ENCODE results near the gene ATP6V1G3.

DNA sequence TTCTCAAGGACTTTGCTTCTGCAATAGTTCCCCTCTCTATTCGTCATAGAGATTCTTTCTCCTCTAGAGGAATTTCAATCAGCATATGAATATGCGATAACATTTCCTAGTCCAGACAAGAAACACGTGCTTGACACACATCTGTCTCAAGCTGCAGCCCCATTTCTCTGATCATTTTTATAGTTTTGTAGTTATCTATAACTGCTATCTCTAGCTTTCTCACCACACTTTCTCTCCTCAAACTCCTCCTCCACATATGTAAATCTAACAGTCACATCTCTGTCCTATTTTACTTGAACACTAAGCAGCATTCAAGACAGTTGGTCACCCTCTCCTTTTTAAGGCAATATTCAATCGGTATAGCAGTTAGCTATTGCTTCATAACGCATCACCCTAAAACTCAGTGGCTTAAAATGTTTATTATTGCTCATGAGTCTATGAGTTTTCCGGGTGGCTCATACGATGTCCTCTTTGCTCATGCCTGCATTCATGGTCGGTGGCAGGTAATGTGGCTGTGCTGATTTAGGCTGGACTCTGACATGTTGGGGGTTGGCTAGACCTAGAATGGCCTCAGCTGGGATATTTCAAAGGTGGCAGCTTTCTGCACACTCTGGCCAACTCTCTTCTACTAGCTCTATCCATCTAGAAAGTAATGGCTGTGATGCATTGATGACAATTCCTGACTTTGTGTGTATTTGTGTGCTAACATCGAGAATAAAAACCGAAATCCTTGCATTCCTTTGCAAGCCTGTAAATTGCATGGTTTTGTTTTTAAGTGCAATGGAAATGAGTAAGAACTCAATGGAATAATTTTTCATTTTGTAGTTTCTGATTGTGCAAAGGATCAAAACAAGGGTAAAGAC, 20.6 kb downstream of the ATP6V1G3 start:
- TF ChIP-seq, protein P1, sequence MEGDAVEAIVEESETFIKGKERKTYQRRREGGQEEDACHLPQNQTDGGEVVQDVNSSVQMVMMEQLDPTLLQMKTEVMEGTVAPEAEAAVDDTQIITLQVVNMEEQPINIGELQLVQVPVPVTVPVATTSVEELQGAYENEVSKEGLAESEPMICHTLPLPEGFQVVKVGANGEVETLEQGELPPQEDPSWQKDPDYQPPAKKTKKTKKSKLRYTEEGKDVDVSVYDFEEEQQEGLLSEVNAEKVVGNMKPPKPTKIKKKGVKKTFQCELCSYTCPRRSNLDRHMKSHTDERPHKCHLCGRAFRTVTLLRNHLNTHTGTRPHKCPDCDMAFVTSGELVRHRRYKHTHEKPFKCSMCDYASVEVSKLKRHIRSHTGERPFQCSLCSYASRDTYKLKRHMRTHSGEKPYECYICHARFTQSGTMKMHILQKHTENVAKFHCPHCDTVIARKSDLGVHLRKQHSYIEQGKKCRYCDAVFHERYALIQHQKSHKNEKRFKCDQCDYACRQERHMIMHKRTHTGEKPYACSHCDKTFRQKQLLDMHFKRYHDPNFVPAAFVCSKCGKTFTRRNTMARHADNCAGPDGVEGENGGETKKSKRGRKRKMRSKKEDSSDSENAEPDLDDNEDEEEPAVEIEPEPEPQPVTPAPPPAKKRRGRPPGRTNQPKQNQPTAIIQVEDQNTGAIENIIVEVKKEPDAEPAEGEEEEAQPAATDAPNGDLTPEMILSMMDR (IDR thresholded peaks at IDR 0.05), result no peak
- TF ChIP-seq POLR2AphosphoS5 (IDR thresholded peaks at IDR 0.05) (no peak), EP300 (IDR thresholded peaks at IDR 0.05) (no peak)

Data from sigmoid colon (tissue), 4 donors.